WTC11 (cell line): ENCODE results near the gene SLC4A8. TPM values are rescaled to one million over a fixed set of nuclear protein-coding genes. Genes with fewer than 3 reads are reported as not detected.

Experiments
- ATAC-seq: fragments of 200-7000 bp; cut with Tn5 transposase; 2 replicates; pipeline ENCODE4 v1.10.0; 2021; ENCODE audit warnings: mild to moderate bottlenecking, moderate library complexity
- CTCF ChIA-PET: fragments of 300-600 bp; sonication (Branson Sonifier 250); formaldehyde crosslinking; loops from one replicate; lab custom pipeline; 2021; ENCODE audit warnings: antibody characterized with exemption; lab: Charles Lee
- POLR2A ChIA-PET: fragments of 350-600 bp; sonication (Branson Sonifier 250); formaldehyde crosslinking; loops from one replicate; lab custom pipeline; 2021; ENCODE audit warnings: antibody characterized with exemption; lab: Charles Lee
- DNase-seq: peaks from one replicate; pipeline ENCODE4 v3.0.0; 2021; ENCODE audit warnings: low spot score
- H3K27ac Mint-ChIP-seq: 2 replicates; pipeline ENCODE4 v1.8.0; 2021; ENCODE audit warnings: mixed read lengths
- H3K27me3 Mint-ChIP-seq: 2 replicates; pipeline ENCODE4 v1.8.0; 2021; ENCODE audit warnings: low read depth, mild to moderate bottlenecking, moderate library complexity, mixed read lengths
- H3K36me3 Mint-ChIP-seq: 2 replicates; pipeline ENCODE4 v1.8.0; 2021; ENCODE audit warnings: mixed read lengths
- H3K4me1 Mint-ChIP-seq: 2 replicates; pipeline ENCODE4 v1.8.0; 2022; ENCODE audit warnings: mixed read lengths
- H3K4me3 Mint-ChIP-seq: 2 replicates; pipeline ENCODE4 v1.8.0; 2021; ENCODE audit warnings: mild to moderate bottlenecking, moderate library complexity, mixed read lengths
- H3K9me3 Mint-ChIP-seq: 2 replicates; pipeline ENCODE4 v1.8.0; 2021; ENCODE audit warnings: mixed read lengths
- ATF1 ChIP-seq: sonication (generic); formaldehyde crosslinking; IDR thresholded peaks from 2 replicates; pipeline ENCODE4 v1.8.1; 2023; ENCODE audit warnings: mild to moderate bottlenecking, moderate library complexity, missing genetic modification reagents
- JAZF1 ChIP-seq: fragments of 250-450 bp; sonication (Bioruptor Pico); IDR thresholded peaks from 2 replicates; pipeline ENCODE4 v1.9.0; 2021; ENCODE audit warnings: moderate library complexity, mild to moderate bottlenecking, inconsistent platforms
- NFE2L1 ChIP-seq: sonication (generic); formaldehyde crosslinking; IDR thresholded peaks from 2 replicates; pipeline ENCODE4 v1.8.1; 2023; ENCODE audit warnings: missing genetic modification reagents
- RORB ChIP-seq: fragments of 250-450 bp; sonication (Bioruptor Pico); IDR thresholded peaks from 2 replicates; pipeline ENCODE4 v1.9.0; 2021; ENCODE audit warnings: mild to moderate bottlenecking
- TCF7 ChIP-seq: sonication (generic); formaldehyde crosslinking; IDR thresholded peaks from 2 replicates; pipeline ENCODE4 v1.8.0; 2022; ENCODE audit warnings: mild to moderate bottlenecking, low read depth, missing genetic modification reagents, moderate library complexity
- TP53 ChIP-seq: sonication (generic); formaldehyde crosslinking; IDR thresholded peaks from 2 replicates; pipeline ENCODE4 v1.8.1; 2023; ENCODE audit warnings: mild to moderate bottlenecking, missing genetic modification reagents
- ZNF396 ChIP-seq: fragments of 250-450 bp; sonication (Bioruptor Pico); IDR thresholded peaks from 2 replicates; pipeline ENCODE4 v1.8.0; 2021; ENCODE audit warnings: mild to moderate bottlenecking, moderate library complexity, borderline replicate concordance
- total RNA-seq: library from RNA; stranded (reverse); gene quantifications from 3 replicates; pipeline ENCODE4 v1.2.3, GENCODE V29; 2021
- TF ChIP-seq, protein P1 (sequence below): sonication (generic); formaldehyde crosslinking; IDR thresholded peaks from 2 replicates; pipeline ENCODE4 v1.8.1; 2022; ENCODE audit warnings: mild to moderate bottlenecking, missing genetic modification reagents, moderate library complexity, borderline replicate concordance
- TF ChIP-seq, protein P2 (sequence below): sonication (generic); formaldehyde crosslinking; conservative IDR thresholded peaks from 2 replicates; pipeline ENCODE4 v1.8.1; 2023; ENCODE audit warnings: mild to moderate bottlenecking, low read depth, missing genetic modification reagents, moderate library complexity
- TF ChIP-seq, protein P3 (sequence below): sonication (generic); formaldehyde crosslinking; IDR thresholded peaks from 2 replicates; pipeline ENCODE4 v1.8.0; 2022; ENCODE audit warnings: mild to moderate bottlenecking, missing genetic modification reagents
- TF ChIP-seq, protein P4 (sequence below): sonication (generic); formaldehyde crosslinking; IDR thresholded peaks from 2 replicates; pipeline ENCODE4 v1.8.1; 2023; ENCODE audit warnings: mild to moderate bottlenecking, moderate library complexity, missing genetic modification reagents
- TF ChIP-seq, protein P5 (sequence below): fragments of 250-450 bp; sonication (Bioruptor Pico); IDR thresholded peaks from 2 replicates; pipeline ENCODE4 v1.9.0; 2021; ENCODE audit warnings: moderate library complexity, mild to moderate bottlenecking, inconsistent platforms, borderline replicate concordance
- TF ChIP-seq, protein P6 (sequence below): fragments of 250-450 bp; sonication (Bioruptor Pico); IDR thresholded peaks from 2 replicates; pipeline ENCODE4 v2.1.2; 2022; ENCODE audit warnings: mild to moderate bottlenecking, moderate library complexity
- TF ChIP-seq, protein P7 (sequence below): sonication (generic); formaldehyde crosslinking; IDR thresholded peaks from 2 replicates; pipeline ENCODE4 v1.8.1; 2023; ENCODE audit warnings: mild to moderate bottlenecking, missing genetic modification reagents
- TF ChIP-seq, protein P8 (sequence below): sonication (generic); formaldehyde crosslinking; IDR thresholded peaks from 2 replicates; pipeline ENCODE4 v1.8.1; 2022; ENCODE audit warnings: low read depth, missing genetic modification reagents, borderline replicate concordance
- TF ChIP-seq, protein P9 (sequence below): sonication (generic); formaldehyde crosslinking; IDR thresholded peaks from 2 replicates; pipeline ENCODE4 v1.8.0; 2022; ENCODE audit warnings: mild to moderate bottlenecking, missing genetic modification reagents
- TF ChIP-seq, protein P10 (sequence below): fragments of 250-450 bp; sonication (Bioruptor Pico); IDR thresholded peaks from 2 replicates; pipeline ENCODE4 v1.8.0; 2021; ENCODE audit warnings: mild to moderate bottlenecking

The SLC4A8 gene
- total RNA-seq, 1 experiment from 2014 or later: 16.9 TPM

DNA sequence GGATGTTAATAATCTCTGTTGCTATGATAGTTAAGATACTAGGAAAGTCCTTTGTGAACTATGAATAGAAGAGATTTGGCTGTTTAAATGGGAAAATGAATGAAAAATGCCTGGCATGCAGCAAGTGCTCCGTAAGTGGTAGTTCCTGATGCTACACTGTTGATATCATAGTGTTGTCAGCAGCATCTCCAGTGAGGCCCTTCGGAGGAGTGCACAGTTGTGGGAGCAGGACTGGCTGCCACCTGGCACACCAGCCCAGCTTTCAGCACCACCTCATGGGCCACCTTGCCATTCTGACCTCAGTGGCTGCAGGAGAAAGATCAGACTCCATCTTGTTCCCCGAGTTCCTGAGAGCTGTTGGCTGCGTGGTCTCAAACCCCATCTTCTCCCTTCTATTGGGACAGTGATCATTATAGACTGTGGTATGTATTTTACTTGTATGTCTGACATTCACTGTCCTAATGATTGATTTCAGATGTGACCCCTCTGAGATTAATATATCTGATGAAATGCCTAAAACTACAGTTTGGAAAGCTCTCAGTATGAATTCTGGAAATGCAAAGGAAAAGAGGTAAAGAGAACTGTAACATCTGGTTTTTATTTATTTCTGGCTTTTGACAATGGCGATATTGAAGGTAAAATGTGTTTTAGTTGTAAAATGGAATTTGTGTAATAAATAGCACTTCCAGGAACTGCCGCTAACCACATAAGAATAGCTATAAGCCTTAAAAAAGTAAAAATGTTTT, 80.9 kb downstream of the SLC4A8 start (continued):
- TF ChIP-seq ATF1: no peak

DNA sequence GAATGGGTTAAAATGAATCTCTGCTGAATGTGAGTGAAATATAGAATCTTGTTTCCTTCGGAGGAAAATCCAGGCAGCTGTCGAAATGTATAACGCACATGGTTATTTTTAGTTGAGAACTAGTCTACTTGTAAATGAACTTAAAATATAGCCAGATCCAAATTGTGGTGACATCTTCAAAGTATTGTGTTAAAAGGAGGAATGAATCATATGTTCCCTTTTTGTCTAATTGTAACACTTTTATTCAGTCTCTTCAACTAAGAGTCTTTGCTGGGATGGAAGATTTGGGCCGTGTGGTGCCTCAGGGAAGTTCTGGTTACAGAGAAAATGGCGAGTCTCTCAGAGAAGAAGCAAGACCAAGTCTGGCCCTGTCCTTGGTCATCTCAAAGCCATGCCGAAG, 82.5 kb downstream of the SLC4A8 start:
- H3K36me3 Mint-ChIP-seq: no peaks in the 10 kb centered on the region
- no peak for DNase-seq
- H3K9me3 Mint-ChIP-seq: no peaks in the 10 kb centered on the region
- TF ChIP-seq, protein P1, sequence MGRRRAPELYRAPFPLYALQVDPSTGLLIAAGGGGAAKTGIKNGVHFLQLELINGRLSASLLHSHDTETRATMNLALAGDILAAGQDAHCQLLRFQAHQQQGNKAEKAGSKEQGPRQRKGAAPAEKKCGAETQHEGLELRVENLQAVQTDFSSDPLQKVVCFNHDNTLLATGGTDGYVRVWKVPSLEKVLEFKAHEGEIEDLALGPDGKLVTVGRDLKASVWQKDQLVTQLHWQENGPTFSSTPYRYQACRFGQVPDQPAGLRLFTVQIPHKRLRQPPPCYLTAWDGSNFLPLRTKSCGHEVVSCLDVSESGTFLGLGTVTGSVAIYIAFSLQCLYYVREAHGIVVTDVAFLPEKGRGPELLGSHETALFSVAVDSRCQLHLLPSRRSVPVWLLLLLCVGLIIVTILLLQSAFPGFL: no peak
- TF ChIP-seq, protein P2, sequence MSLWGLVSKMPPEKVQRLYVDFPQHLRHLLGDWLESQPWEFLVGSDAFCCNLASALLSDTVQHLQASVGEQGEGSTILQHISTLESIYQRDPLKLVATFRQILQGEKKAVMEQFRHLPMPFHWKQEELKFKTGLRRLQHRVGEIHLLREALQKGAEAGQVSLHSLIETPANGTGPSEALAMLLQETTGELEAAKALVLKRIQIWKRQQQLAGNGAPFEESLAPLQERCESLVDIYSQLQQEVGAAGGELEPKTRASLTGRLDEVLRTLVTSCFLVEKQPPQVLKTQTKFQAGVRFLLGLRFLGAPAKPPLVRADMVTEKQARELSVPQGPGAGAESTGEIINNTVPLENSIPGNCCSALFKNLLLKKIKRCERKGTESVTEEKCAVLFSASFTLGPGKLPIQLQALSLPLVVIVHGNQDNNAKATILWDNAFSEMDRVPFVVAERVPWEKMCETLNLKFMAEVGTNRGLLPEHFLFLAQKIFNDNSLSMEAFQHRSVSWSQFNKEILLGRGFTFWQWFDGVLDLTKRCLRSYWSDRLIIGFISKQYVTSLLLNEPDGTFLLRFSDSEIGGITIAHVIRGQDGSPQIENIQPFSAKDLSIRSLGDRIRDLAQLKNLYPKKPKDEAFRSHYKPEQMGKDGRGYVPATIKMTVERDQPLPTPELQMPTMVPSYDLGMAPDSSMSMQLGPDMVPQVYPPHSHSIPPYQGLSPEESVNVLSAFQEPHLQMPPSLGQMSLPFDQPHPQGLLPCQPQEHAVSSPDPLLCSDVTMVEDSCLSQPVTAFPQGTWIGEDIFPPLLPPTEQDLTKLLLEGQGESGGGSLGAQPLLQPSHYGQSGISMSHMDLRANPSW (CRISPR knock-in tag): no peak
- TF ChIP-seq ZNF396 (CRISPR knock-in tag) (no peak), RORB (no peak), NFE2L1 (CRISPR knock-in tag) (no peak), JAZF1 (CRISPR knock-in tag) (no peak), TP53 (CRISPR knock-in tag) (no peak), TCF7 (CRISPR knock-in tag) (no peak)
- TF ChIP-seq, protein P3, sequence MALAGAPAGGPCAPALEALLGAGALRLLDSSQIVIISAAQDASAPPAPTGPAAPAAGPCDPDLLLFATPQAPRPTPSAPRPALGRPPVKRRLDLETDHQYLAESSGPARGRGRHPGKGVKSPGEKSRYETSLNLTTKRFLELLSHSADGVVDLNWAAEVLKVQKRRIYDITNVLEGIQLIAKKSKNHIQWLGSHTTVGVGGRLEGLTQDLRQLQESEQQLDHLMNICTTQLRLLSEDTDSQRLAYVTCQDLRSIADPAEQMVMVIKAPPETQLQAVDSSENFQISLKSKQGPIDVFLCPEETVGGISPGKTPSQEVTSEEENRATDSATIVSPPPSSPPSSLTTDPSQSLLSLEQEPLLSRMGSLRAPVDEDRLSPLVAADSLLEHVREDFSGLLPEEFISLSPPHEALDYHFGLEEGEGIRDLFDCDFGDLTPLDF (CRISPR knock-in tag): no peak
- TF ChIP-seq, protein P4, sequence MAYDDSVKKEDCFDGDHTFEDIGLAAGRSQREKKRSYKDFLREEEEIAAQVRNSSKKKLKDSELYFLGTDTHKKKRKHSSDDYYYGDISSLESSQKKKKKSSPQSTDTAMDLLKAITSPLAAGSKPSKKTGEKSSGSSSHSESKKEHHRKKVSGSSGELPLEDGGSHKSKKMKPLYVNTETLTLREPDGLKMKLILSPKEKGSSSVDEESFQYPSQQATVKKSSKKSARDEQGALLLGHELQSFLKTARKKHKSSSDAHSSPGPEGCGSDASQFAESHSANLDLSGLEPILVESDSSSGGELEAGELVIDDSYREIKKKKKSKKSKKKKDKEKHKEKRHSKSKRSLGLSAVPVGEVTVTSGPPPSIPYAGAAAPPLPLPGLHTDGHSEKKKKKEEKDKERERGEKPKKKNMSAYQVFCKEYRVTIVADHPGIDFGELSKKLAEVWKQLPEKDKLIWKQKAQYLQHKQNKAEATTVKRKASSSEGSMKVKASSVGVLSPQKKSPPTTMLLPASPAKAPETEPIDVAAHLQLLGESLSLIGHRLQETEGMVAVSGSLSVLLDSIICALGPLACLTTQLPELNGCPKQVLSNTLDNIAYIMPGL: no peak
- TF ChIP-seq, protein P5, sequence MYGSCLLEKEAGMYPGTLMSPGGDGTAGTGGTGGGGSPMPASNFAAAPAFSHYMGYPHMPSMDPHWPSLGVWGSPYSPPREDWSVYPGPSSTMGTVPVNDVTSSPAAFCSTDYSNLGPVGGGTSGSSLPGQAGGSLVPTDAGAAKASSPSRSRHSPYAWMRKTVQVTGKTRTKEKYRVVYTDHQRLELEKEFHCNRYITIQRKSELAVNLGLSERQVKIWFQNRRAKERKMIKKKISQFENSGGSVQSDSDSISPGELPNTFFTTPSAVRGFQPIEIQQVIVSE (CRISPR knock-in tag): no peak
- TF ChIP-seq, protein P6, sequence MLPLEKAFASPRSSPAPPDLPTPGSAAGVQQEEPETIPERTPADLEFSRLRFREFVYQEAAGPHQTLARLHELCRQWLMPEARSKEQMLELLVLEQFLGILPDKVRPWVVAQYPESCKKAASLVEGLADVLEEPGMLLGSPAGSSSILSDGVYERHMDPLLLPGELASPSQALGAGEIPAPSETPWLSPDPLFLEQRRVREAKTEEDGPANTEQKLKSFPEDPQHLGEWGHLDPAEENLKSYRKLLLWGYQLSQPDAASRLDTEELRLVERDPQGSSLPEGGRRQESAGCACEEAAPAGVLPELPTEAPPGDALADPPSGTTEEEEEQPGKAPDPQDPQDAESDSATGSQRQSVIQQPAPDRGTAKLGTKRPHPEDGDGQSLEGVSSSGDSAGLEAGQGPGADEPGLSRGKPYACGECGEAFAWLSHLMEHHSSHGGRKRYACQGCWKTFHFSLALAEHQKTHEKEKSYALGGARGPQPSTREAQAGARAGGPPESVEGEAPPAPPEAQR (CRISPR knock-in tag): no peak
- TF ChIP-seq, protein P7, sequence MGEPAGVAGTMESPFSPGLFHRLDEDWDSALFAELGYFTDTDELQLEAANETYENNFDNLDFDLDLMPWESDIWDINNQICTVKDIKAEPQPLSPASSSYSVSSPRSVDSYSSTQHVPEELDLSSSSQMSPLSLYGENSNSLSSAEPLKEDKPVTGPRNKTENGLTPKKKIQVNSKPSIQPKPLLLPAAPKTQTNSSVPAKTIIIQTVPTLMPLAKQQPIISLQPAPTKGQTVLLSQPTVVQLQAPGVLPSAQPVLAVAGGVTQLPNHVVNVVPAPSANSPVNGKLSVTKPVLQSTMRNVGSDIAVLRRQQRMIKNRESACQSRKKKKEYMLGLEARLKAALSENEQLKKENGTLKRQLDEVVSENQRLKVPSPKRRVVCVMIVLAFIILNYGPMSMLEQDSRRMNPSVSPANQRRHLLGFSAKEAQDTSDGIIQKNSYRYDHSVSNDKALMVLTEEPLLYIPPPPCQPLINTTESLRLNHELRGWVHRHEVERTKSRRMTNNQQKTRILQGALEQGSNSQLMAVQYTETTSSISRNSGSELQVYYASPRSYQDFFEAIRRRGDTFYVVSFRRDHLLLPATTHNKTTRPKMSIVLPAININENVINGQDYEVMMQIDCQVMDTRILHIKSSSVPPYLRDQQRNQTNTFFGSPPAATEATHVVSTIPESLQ: no peak
- TF ChIP-seq, protein P8, sequence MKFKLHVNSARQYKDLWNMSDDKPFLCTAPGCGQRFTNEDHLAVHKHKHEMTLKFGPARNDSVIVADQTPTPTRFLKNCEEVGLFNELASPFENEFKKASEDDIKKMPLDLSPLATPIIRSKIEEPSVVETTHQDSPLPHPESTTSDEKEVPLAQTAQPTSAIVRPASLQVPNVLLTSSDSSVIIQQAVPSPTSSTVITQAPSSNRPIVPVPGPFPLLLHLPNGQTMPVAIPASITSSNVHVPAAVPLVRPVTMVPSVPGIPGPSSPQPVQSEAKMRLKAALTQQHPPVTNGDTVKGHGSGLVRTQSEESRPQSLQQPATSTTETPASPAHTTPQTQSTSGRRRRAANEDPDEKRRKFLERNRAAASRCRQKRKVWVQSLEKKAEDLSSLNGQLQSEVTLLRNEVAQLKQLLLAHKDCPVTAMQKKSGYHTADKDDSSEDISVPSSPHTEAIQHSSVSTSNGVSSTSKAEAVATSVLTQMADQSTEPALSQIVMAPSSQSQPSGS (CRISPR knock-in tag): no peak
- TF ChIP-seq, protein P9, sequence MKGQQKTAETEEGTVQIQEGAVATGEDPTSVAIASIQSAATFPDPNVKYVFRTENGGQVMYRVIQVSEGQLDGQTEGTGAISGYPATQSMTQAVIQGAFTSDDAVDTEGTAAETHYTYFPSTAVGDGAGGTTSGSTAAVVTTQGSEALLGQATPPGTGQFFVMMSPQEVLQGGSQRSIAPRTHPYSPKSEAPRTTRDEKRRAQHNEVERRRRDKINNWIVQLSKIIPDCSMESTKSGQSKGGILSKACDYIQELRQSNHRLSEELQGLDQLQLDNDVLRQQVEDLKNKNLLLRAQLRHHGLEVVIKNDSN (CRISPR knock-in tag): no peak
- TF ChIP-seq, protein P10, sequence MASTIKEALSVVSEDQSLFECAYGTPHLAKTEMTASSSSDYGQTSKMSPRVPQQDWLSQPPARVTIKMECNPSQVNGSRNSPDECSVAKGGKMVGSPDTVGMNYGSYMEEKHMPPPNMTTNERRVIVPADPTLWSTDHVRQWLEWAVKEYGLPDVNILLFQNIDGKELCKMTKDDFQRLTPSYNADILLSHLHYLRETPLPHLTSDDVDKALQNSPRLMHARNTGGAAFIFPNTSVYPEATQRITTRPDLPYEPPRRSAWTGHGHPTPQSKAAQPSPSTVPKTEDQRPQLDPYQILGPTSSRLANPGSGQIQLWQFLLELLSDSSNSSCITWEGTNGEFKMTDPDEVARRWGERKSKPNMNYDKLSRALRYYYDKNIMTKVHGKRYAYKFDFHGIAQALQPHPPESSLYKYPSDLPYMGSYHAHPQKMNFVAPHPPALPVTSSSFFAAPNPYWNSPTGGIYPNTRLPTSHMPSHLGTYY (CRISPR knock-in tag): no peak
- H3K27ac Mint-ChIP-seq: no peak overlapping the region
- no peak overlapping the region for H3K4me3 Mint-ChIP-seq
- no peaks in the 10 kb centered on the region for H3K4me1 Mint-ChIP-seq
- no peaks in the 10 kb centered on the region for H3K27me3 Mint-ChIP-seq
- POLR2A ChIA-PET: no interaction called here
- no peak for ATAC-seq
- CTCF ChIA-PET: interaction anchor here (1.5 kb wide), 1 partner anchor 10 kb away, joined by 3 read pairs; no protein-coding TSS in a partner anchor
